ENCODE data around the gene PIP. TPM values are rescaled to one million over a fixed set of nuclear protein-coding genes. Genes with fewer than 3 reads are reported as not detected.

Gene PIP
- total RNA-seq (2021) = not detected in 2 replicates
- long read RNA-seq = 0 reads

- no peaks in the 10 kb centered on the region for H3K79me2 ChIP-seq (ENCODE audit: insufficient read depth, low read length)
- no peaks in the 10 kb centered on the region for H3K23me2 ChIP-seq (ENCODE audit: insufficient read length, low read depth, low read length, poor library complexity, severe bottlenecking)
- no peak within 1 kb of the TSS for H3K27ac ChIP-seq (ENCODE audit: insufficient read length, low read depth, low read length)
- H3K9ac ChIP-seq (ENCODE audit: extremely low read depth, insufficient read length, low read length) = no peak within 1 kb of the TSS
- no peak within 1 kb of the TSS for H3T11ph ChIP-seq (ENCODE audit: low read length)
- H3K79me1 ChIP-seq (ENCODE audit: insufficient read depth, low read depth, low read length, poor library complexity, severe bottlenecking) = no peaks in the 10 kb centered on the region
- no peak within 1 kb of the TSS for H2BK120ac ChIP-seq (ENCODE audit: low read depth, low read length, poor library complexity, severe bottlenecking)
- no peak within 1 kb of the TSS for H2AK5ac ChIP-seq (ENCODE audit: insufficient read length, low read length)
- no peak within 1 kb of the TSS for H4K91ac ChIP-seq (ENCODE audit: insufficient read length, low read depth, low read length)
- Mint-ChIP-seq H3K36me3 (ENCODE audit: insufficient read depth in 1 of 3, low read depth in 3 of 3) (no peaks in the 10 kb centered on the region), H3K4me1 (0 out of 4 replicates have a peak, but pooled peaks cover 0 to under 1% of the 10 kb centered on the region in 2 experiments), H3K9me3 (peaks cover 0 to 2% of the 10 kb centered on the region in 2 experiments; a peak in 1 of 5 replicates), H3K27ac (no peak within 1 kb of the TSS), H3K27me3 (ENCODE audit: low read depth) (peaks cover 5% of the 10 kb centered on the region; the same call in 1 of the 2 replicates), H3K4me3 (no peak within 1 kb of the TSS)
- no peaks in the 10 kb centered on the region for H3K27me3 ChIP-seq (ENCODE audit: insufficient read depth, low read length)
- no peak within 1 kb of the TSS for H3K4ac ChIP-seq (ENCODE audit: low read depth, low read length)
- no CpG with 5 or more reads among the region's 4 CpGs for WGBS (ENCODE audit: extremely low coverage, insufficient read length, low lambda C conversion rate)
- no peak within 1 kb of the TSS for H4K8ac ChIP-seq (replicated peaks; ENCODE audit: insufficient read length, low read depth, low read length)
- H3K18ac ChIP-seq (ENCODE audit: insufficient read length, low read depth, low read length) = no peak within 1 kb of the TSS
- no peak within 1 kb of the TSS for H2BK15ac ChIP-seq (ENCODE audit: low read depth, low read length)
- no peaks in the 10 kb centered on the region for H4K20me1 ChIP-seq (ENCODE audit: control insufficient read depth, insufficient read depth, insufficient read length)
- H2BK12ac ChIP-seq (ENCODE audit: insufficient read length, low read depth, low read length) = no peak within 1 kb of the TSS
- H3K9me3 ChIP-seq (ENCODE audit: control insufficient read depth, low read depth, low read length) = no peaks in the 10 kb centered on the region
- DNase-seq = no peak
- no peaks in the 10 kb centered on the region for H3K4me1 ChIP-seq (ENCODE audit: insufficient read depth, low read length)
- H2BK20ac ChIP-seq (ENCODE audit: low read depth, low read length, poor library complexity, severe bottlenecking) = no peak within 1 kb of the TSS
- H3K4me2 ChIP-seq (ENCODE audit: insufficient read depth, insufficient read length, low read length) = no peak within 1 kb of the TSS
- H2BK5ac ChIP-seq (ENCODE audit: insufficient read length, low read length) = no peak within 1 kb of the TSS
- H3K14ac ChIP-seq (ENCODE audit: insufficient read depth, low read length) = no peak within 1 kb of the TSS
- TF ChIP-seq CTCF (conservative IDR thresholded peaks at IDR 0.05) = no peak
- no peak within 1 kb of the TSS for H3K56ac ChIP-seq (ENCODE audit: insufficient read length, low read depth, low read length)
- H2AFZ ChIP-seq (ENCODE audit: low read length) = no peak within 1 kb of the TSS
- H4K5ac ChIP-seq (ENCODE audit: insufficient read length, low read depth, low read length) = no peak within 1 kb of the TSS
- no peak within 1 kb of the TSS for H3K23ac ChIP-seq (ENCODE audit: insufficient read length, low read depth, low read length)
Observed at GRCh38 chr7:143131781-143132180, at the start of gene PIP. Gene PIP, plus strand, starts transcription at chr7:143132077. Its CDS starts 40 bp downstream, at chr7:143132117.

Data from H9 (cell line).